Umbilical cord (tissue), 2 donors: ENCODE results near the gene FCHO1. TPM values are rescaled to one million over a fixed set of nuclear protein-coding genes. Genes with fewer than 3 reads are reported as not detected.

Experiments used
- DNase-seq: peaks from one replicate; pipeline ENCODE4 v3.0.0-alpha.2; 2015; ENCODE audit warnings: low spot score
- total RNA-seq: library from RNA; depleted of rRNA; stranded (reverse); fragments of >200 nt; gene quantifications from one replicate; pipeline ENCODE4 v1.2.3, GENCODE V29; 2014; ENCODE audit warnings: low replicate concordance; ENCODE audit not compliant: insufficient read depth

FCHO1 gene
- total RNA-seq, 1 donor from 2014 or later: 16.1 TPM

DNA sequence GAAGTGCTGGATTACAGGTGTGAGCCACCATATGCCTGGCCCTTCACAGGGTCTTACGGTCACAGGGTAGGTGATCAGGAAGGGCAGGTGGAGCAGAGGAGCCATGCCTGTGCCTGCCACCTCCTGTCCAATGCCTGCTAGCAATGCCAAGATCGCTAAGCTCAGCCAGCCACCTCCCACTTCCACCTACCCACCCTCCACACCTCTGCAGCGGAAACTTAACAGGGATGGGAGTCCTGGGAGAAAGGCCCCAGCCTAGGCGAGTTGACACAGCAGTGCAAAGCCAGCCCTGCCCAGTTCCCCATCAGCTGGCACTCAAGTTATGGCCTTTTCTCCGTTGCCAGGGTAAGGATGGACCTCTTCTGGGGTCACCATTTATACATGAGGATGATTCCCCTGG is 15.9 kb upstream of the FCHO1 start:
- DNase-seq: no peak

DNA sequence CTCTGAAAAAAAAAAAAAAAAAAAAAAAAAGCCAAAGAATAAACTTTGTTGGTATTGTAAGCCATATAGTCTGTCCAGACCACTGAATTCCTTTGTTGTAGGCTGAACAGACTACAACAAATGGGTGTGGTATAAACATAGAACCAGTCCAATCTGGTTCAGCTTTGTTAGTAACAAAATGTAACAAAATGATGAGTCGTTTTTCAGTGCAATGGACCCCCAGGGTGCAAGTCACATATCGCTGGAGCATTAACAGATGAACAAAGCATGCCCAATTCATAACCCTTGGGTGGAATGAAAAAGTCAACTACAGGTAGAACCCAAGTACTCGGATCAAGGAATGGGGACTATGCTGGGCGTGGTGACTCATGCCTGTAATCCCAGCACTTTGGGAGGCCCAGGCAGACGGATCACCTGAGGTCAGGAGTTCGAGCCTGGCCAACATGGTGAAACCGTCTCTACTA is 13.6 kb upstream of the FCHO1 start:
- DNase-seq: no peak

GRCh38 chr19:17739121-17739875 is 12.0 kb upstream of the FCHO1 start:
- DNase-seq: peak; percentile 41

GRCh38 chr19:17741456-17741855 is 9.8 kb upstream of the FCHO1 start:
- no peak for DNase-seq

- no peak for DNase-seq
Observed at GRCh38 chr19:17743874-17744580, 7.2 kb upstream of the FCHO1 start.

DNA sequence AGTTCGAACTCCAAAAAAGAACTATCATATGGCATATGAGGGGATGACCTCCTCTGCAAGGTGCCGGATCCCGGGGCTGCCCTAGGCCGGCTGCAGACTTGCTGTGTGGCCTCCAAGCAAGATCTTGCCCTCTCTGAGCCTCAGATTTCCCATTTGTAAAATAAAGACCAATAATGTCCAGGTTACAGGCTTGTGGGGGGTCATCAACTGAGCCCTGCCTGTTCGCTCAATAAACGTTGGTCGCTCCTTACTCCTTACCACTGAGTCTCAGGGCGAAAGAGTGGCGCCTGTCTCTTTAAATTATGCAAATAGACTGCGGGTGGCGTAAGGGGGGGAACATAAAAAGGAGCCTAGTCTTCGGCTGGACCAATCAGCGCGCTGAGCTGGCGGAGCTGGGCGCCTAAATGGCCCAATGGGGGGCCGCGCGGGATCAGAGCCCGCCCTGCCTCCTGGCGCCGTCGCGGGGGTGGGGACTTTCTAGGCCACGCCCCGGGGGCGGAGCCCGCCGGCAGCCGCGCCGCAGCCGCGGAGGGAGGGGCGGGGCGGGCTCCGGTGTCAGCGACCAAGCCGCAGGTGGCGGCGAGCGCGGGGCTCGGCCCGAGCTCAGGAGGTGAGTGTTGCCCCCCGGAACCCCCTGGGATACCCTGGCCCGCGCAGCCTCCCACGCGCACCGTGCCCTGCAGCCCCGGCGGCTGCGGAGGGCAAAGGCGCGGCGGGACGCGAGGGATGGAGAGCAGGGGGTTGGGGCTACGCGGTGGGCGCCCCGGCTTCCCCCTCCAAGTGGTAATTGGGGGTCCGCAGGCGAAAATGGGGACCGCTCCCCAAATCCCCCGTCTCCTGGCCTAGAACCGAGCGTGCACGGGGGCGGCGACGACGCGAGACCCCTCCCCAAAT is 3.8 kb upstream of the FCHO1 start:
- peak; percentile 90 for DNase-seq

DNA sequence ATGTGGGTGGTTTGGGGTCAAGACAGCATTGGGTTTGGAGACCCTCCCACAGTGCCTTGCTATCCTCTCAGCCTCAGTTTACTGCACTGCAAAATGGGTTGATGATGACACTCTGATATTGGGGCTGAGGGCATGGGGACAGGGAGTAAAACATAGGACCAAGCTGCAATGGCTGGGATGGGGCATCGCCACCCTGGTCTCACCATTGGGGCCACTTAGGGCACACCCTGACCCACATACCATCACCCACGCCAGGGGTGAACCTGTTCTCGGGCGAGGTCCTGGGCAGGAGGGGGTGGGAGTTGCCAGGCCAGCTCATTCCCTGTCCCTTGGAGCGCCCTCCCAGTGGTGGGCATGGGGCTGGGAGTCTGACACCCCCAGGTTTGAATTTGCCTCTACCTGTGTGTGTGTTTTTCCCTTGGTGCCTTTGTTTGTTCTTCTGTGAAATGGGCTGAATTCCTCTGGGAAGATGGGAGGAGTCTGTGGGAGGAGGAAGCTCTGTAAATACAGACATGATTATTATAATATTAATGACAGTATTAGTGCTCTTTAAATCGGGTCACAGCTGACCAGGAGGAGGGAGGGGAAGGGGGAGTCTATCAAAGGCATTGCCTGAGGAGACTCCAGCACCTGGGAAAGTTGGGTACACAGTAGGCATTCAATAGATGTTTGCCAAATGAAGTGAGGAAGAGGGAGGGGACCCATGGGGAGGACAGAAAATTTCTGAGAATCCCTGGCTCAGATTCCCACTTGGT is 2.2 kb upstream of the FCHO1 start:
- no peak for DNase-seq

- DNase-seq: no peak
Observed at GRCh38 chr19:17749912-17750317, 1.4 kb upstream of the FCHO1 start.

DNA sequence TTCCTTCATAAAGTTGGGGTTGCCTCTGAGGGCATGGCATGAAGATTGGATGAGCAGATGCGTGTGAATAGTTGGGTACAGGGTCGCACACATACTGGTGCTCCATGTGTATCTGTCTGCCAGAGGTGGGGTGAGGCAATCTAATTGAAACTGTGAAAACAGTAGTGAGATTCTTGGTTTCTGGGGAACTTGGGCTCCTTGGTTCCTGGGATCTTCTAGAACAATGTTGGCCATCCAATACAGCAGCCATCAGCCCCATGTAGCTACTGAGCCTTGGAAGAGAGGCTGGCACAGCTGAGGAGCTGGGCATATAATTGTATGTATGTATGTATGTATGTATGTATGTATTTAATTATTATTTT is 616 bp downstream of the FCHO1 start:
- DNase-seq: no peak

DNA sequence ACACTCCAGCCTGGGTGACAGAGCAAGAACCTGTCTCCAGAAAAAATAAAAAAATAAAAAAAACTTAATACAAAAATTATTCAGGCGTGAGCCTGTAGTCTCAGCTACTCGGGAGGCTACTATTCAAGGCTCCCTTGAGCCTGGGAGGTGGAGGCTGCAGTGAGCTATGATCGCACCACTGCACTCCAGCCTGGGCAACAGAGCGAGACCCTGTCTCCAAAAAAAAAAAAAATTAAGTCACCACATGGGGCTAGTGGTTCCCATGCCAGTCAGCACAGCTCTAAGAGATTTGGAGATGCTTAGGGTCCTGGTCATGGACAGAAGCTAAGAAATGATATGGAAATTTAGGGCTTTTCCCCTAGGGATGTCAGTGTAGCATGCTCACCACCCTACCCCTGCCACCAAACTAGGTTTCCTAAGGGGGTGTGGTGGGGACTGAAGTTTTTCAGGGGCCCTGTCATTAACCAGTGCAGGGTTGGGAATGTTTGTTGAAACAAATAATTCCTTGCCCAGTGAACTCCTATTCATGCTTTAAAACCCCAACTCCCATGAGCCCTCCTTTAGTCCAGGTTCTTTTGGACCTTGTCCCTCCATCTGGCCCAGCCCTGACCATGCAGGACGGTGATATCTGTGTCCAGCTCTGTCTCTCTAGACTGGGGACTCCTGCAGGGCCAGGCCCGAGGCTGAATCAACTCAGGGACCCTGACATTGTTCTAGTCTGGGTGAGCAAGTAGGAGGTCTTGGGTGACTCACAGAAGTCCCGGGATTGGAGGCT is 1.8 kb downstream of the FCHO1 start:
- no peak for DNase-seq

DNA sequence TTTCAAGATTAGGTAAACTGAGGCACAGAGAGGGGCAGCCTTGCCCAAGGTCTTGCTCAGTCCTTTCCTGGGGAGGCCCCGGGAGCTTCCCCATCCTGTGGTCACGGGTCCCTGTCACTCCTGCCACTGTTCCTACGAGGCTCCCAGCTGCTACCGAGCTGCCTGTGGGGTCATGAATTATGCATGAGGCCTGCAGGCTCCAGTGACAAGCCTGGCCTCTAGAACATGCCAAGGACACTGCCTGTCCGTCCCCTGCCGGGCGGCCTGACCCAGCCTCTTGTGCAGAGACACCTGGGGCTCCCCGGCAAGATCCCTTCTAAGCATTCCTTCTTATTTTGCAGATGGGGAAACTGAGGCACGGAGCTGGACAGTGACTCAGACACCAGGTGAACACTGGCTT is 2.7 kb downstream of the FCHO1 start:
- DNase-seq: no peak

- DNase-seq: no peak
Observed at GRCh38 chr19:17754634-17755442, 3.6 kb downstream of the FCHO1 start.

DNA sequence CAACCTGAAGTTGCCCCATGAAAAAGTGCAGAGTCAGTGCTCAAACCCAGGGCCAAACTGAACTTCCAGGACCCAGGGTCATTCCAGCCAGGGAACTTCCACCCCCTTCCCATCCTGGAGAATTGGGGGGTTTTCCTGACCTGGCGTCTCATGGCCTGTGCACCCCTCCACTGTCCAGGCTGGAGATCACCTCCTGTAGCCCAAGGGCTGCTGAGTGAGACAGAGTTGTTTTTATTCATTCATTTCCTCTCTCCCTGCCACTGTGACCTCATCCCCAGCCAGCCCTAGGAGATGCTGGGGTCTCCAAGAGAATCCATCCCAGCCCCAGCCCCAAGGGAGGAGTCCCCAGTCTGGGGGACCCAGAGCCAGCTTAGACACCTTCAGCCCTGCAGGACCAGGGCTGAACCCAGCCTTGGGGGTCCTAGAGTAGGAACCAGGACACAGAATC is 4.2 kb downstream of the FCHO1 start:
- DNase-seq: no peak

- no peak for DNase-seq
Observed at GRCh38 chr19:17755977-17756670, 4.8 kb downstream of the FCHO1 start.

DNA sequence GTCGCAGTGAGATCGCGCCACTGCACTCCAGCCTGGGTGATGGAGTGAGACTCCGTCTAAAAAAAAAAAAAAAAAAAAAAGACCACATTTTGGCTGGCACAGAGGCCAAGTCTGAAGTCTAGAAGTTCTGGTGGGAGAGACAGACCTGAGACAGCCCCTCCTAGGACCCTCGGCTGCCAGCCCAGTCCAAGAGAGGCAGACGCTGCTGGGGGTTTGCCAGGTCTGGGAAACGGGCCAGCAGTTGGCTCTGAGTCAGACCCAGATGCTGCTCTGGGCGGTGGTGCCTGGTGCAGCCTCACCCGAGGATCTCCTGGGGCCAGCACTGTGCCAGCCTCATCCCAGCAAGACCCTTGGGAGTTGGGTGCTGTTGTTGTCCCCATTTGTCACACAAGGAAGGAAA is 5.8 kb downstream of the FCHO1 start:
- peak; percentile 40 for DNase-seq

GRCh38 chr19:17758515-17758914 is 7.2 kb downstream of the FCHO1 start:
- no peak for DNase-seq

GRCh38 chr19:17761148-17761547 is 9.9 kb downstream of the FCHO1 start:
- no peak for DNase-seq

DNA sequence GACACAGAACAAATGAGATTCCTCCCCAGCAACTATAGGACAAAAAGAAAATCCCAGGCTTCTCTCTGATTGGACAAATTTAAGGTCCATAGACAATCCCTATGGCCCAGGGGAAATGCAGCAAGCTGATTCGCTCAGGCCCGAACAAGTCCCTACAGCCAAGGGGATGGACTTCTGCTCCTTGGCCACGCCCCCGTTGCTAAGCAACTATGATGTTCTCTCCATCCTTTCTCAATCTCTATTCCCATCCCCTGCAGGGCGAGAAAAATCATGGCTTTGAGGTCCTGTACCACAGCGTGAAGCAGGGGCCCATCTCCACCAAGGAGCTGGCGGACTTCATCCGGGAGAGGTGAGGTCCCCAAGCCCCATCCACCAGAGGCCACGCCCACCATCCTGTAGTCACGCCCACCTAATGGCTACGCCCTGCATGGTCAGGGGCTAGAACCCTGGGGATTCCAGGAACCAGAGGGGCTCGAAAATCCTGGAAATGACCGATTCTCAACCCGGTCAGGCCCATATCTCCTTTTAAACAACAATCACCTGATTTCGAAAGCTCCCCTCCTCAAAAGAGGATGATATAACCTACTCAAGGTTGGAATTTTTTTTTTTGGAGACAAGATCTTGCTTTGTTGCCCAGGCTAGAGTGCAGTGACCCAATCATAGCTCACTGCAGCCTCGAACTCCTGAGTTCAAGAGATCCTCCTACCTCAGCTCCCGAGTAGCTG is 11.4 kb downstream of the FCHO1 start:
- DNase-seq: no peak
